ENCODE results near the gene TALDO1. TPM values are rescaled to one million over a fixed set of nuclear protein-coding genes. Genes with fewer than 3 reads are reported as not detected.

TALDO1 gene
- total and polyA plus RNA-seq, 2 donors (not counting 1 experiment from before 2014, with no cell fraction given), result 136 to 150 TPM

- TF ChIP-seq CTCF (conservative IDR thresholded peaks at IDR 0.05 in 1 of 2, IDR thresholded peaks at IDR 0.05 in 1 of 2; ENCODE audit: low read depth in 1 of 2, low read length in 2 of 2), result no peak
- no peak for TF ChIP-seq EZH2 (IDR thresholded peaks at IDR 0.05; ENCODE audit: low read length, missing control alignments)
- peaks cover 24% of the 10 kb centered on the region for H3K36me3 ChIP-seq (ENCODE audit: control insufficient read depth, insufficient read depth, low read length)
- no peaks in the 10 kb centered on the region for H3K27me3 ChIP-seq (ENCODE audit: control insufficient read depth, insufficient read depth, low read length)
- H3K4me3 ChIP-seq (replicated peaks in 1 of 4; ENCODE audit: control extremely low read depth in 1 of 4, insufficient read depth in 1 of 4, low read depth in 3 of 4, low read length in 4 of 4), result peak overlapping the region; percentile 62 to 87 (median 74)
- peak overlapping the region; percentile 100 for H3K4me2 ChIP-seq (ENCODE audit: extremely low read depth, insufficient read depth, low read length)
- peaks cover 7% of the 10 kb centered on the region for H3K4me1 ChIP-seq (ENCODE audit: control insufficient read depth, extremely low read depth, insufficient read depth, low read length)
- DNase-seq (ENCODE audit: low read depth in 2 of 2), result no peak
- H3K79me2 ChIP-seq (ENCODE audit: control insufficient read depth, insufficient read depth, low read length), result peaks cover 17% of the 10 kb centered on the region
- peak overlapping the region; percentile 78 for H3K9ac ChIP-seq (ENCODE audit: insufficient read depth, low read length)
- H3K9me3 ChIP-seq (ENCODE audit: control insufficient read depth, insufficient read depth, low read depth, low read length), result no peaks in the 10 kb centered on the region
- H4K20me1 ChIP-seq (ENCODE audit: control insufficient read depth, extremely low read depth, insufficient read depth, low read length), result no peaks in the 10 kb centered on the region
- peak overlapping the region; percentile 17 for H2AFZ ChIP-seq (ENCODE audit: low read length)
- peak overlapping the region; percentile 88 for H3K27ac ChIP-seq (ENCODE audit: insufficient read depth, low read length)
Observed at GRCh38 chr11:796565-797295, 49.5 kb downstream of the TALDO1 start.

- H3K4me2 ChIP-seq (ENCODE audit: extremely low read depth, insufficient read depth, low read length), result peak overlapping the region; percentile 100
- peaks cover 7% of the 10 kb centered on the region for H3K4me1 ChIP-seq (ENCODE audit: control insufficient read depth, extremely low read depth, insufficient read depth, low read length)
- no peaks in the 10 kb centered on the region for H3K9me3 ChIP-seq (ENCODE audit: control insufficient read depth, insufficient read depth, low read depth, low read length)
- peak overlapping the region; percentile 88 for H3K27ac ChIP-seq (ENCODE audit: insufficient read depth, low read length)
- peak overlapping the region; percentile 78 for H3K9ac ChIP-seq (ENCODE audit: insufficient read depth, low read length)
- H4K20me1 ChIP-seq (ENCODE audit: control insufficient read depth, extremely low read depth, insufficient read depth, low read length), result no peaks in the 10 kb centered on the region
- peak overlapping the region; percentile 3 for H2AFZ ChIP-seq (ENCODE audit: low read length)
- H3K36me3 ChIP-seq (ENCODE audit: control insufficient read depth, insufficient read depth, low read length), result peaks cover 27% of the 10 kb centered on the region
- no peak for TF ChIP-seq EZH2 (IDR thresholded peaks at IDR 0.05; ENCODE audit: low read length, missing control alignments)
- TF ChIP-seq CTCF (conservative IDR thresholded peaks at IDR 0.05 in 1 of 2, IDR thresholded peaks at IDR 0.05 in 1 of 2; ENCODE audit: low read depth in 1 of 2, low read length in 2 of 2), result no peak
- peak overlapping the region; percentile 62 to 87 (median 74) for H3K4me3 ChIP-seq (replicated peaks in 1 of 4; ENCODE audit: control extremely low read depth in 1 of 4, insufficient read depth in 1 of 4, low read depth in 3 of 4, low read length in 4 of 4)
- H3K27me3 ChIP-seq (ENCODE audit: control insufficient read depth, insufficient read depth, low read length), result no peaks in the 10 kb centered on the region
- peaks cover 17% of the 10 kb centered on the region for H3K79me2 ChIP-seq (ENCODE audit: control insufficient read depth, insufficient read depth, low read length)
- peak; percentile 78 to 85 for DNase-seq (ENCODE audit: low read depth in 2 of 2)
Observed at GRCh38 chr11:797296-798092, 50.2 kb downstream of the TALDO1 start.

GRCh38 chr11:798093-798713, 50.9 kb downstream of the TALDO1 start, which contains the start of gene SLC25A22:
SLC25A22 (minus strand) TSS chr11:798281; CDS start chr11:795006, 3,275 bp downstream.
- H3K79me2 ChIP-seq (ENCODE audit: control insufficient read depth, insufficient read depth, low read length), result peaks cover 17% of the 10 kb centered on the region
- DNase-seq (ENCODE audit: low read depth in 2 of 2), result peak; percentile 63 to 68
- H3K27ac ChIP-seq (ENCODE audit: insufficient read depth, low read length), result peak within 1 kb of the TSS; percentile 88
- H3K4me3 ChIP-seq (replicated peaks in 1 of 4; ENCODE audit: control extremely low read depth in 1 of 4, insufficient read depth in 1 of 4, low read depth in 3 of 4, low read length in 4 of 4), result peak within 1 kb of the TSS; percentile 62 to 87 (median 74)
- H3K36me3 ChIP-seq (ENCODE audit: control insufficient read depth, insufficient read depth, low read length), result peaks cover 27% of the 10 kb centered on the region
- H3K4me1 ChIP-seq (ENCODE audit: control insufficient read depth, extremely low read depth, insufficient read depth, low read length), result peaks cover 7% of the 10 kb centered on the region
- TF ChIP-seq EZH2 (IDR thresholded peaks at IDR 0.05; ENCODE audit: low read length, missing control alignments) (no peak), CTCF (conservative IDR thresholded peaks at IDR 0.05 in 1 of 2, IDR thresholded peaks at IDR 0.05 in 1 of 2; ENCODE audit: low read depth in 1 of 2, low read length in 2 of 2) (peak; percentile 38 to 56)
- H4K20me1 ChIP-seq (ENCODE audit: control insufficient read depth, extremely low read depth, insufficient read depth, low read length), result no peaks in the 10 kb centered on the region
- no peaks in the 10 kb centered on the region for H3K9me3 ChIP-seq (ENCODE audit: control insufficient read depth, insufficient read depth, low read depth, low read length)
- peak within 1 kb of the TSS; percentile 78 for H3K9ac ChIP-seq (ENCODE audit: insufficient read depth, low read length)
- H2AFZ ChIP-seq (ENCODE audit: low read length), result peak within 1 kb of the TSS; percentile 17
- no peaks in the 10 kb centered on the region for H3K27me3 ChIP-seq (ENCODE audit: control insufficient read depth, insufficient read depth, low read length)
- H3K4me2 ChIP-seq (ENCODE audit: extremely low read depth, insufficient read depth, low read length), result peak within 1 kb of the TSS; percentile 100
